GM12891 (cell line): ENCODE results near the gene PRRT4.

Experiments
- DNase-seq: peaks from one replicate; pipeline ENCODE4 v3.0.0; 2011; ENCODE audit warnings: low spot score; ENCODE audit not compliant: insufficient read length
- FAIRE-seq: peaks from 2 replicates; lab custom pipeline; 2011; peaks lifted over from hg19 to GRCh38; lab: Jason Lieb, UNC
- PAX5 ChIP-seq: IDR thresholded peaks from 2 replicates; pipeline ENCODE4 v1.6.1; 2011; ENCODE audit warnings: low read length, moderate library complexity, mild to moderate bottlenecking; ENCODE audit not compliant: insufficient read depth, severe bottlenecking
- POLR2A ChIP-seq: IDR thresholded peaks from 2 replicates; pipeline ENCODE4 v1.6.1; 2011; ENCODE audit warnings: low read depth, low read length, control low read depth
- POLR2AphosphoS5 ChIP-seq: IDR thresholded peaks from 2 replicates; pipeline ENCODE4 v1.6.1; 2011; ENCODE audit warnings: low read depth, low read length, control low read depth
- POU2F2 ChIP-seq: IDR thresholded peaks from 2 replicates; pipeline ENCODE4 v1.6.1; 2011; ENCODE audit warnings: low read depth, mild to moderate bottlenecking, control low read depth, low read length, moderate library complexity
- SPI1 ChIP-seq: IDR thresholded peaks from 2 replicates; pipeline ENCODE4 v1.6.1; 2011; ENCODE audit warnings: low read depth, low read length, control low read depth
- TAF1 ChIP-seq: IDR thresholded peaks from 2 replicates; pipeline ENCODE4 v1.6.1; 2011; ENCODE audit warnings: low read depth, low read length, control low read depth

The PRRT4 gene

DNA sequence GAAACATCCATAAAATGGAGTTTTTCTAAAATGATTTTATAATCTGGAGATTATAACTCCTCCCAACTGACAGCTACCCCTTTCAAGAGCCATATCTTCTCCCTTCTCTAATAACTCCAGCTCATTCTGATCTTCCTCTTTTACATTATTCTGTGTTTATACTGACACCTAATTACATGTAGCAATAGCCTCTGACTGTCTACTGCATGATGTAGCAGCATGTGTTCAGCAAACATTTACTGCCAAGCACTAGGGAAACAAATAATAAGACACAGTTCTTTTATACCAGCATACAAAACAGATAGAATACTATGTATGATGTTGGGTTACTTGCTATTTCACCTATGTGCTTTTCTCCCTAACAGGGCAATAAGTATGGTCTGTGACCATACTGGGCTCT lies 38.5 kb downstream of the PRRT4 start:
- DNase-seq, result no peak
- TF ChIP-seq POU2F2, result no peak
- no peak for TF ChIP-seq POLR2A
- no peak for TF ChIP-seq SPI1
- no peak for TF ChIP-seq TAF1
- no peak for TF ChIP-seq PAX5
- no peak for TF ChIP-seq POLR2AphosphoS5
- FAIRE-seq, result no peak

DNA sequence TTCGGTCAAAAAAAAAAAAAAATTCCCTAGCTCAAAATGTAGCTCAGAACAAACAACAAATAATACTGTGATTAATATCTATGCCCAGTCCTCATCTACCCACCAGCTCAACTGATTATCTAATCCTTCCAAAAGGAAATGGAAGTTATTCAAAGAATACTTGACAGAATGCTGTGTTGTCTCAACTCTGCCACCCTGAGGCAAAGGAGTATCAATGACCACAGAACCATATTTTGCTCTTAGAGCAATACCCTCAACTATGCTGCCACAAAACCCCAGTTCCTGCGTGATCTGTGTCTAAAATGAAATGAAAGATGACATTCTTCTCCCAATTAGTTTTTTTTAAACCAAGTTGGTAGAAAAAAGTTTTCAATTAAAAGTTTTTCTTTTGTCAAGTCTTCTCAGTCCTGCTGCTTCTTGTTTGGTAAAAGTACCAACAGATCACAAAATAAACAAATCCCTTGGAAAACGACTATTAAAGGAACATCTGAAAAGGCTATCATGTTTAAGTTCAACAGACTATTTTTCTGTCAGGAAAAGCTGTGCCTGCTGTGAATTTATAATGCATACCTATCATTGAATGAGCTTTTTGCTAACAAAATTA lies 39.3 kb downstream of the PRRT4 start:
- TF ChIP-seq SPI1 (no peak), POLR2AphosphoS5 (no peak), POU2F2 (no peak)
- FAIRE-seq (peak; percentile 31), DNase-seq (no peak)

DNA sequence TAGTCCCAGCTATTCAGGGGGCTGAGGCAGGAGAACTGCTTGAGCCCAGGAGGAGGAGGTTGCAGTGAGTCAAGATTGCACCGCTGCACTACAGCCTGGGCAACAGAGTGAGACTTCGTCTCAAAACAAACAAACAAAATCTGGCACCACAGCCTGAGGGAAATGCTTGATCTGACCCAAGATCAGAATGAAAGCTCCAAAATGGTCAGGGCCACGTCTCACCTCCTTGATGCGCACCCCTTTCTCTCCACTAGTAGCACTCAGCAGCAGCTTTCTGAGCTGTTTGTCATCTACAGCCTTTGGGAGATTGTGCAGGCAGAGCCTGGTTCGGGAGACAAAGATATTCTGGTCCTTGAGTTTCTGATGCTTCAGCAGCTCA lies 40.5 kb downstream of the PRRT4 start:
- TF ChIP-seq SPI1, result no peak
- TF ChIP-seq POU2F2, result no peak
- no peak for TF ChIP-seq POLR2AphosphoS5
- TF ChIP-seq TAF1, result no peak
- no peak for TF ChIP-seq PAX5
- no peak for TF ChIP-seq POLR2A
- FAIRE-seq (no peak), DNase-seq (no peak)

DNA sequence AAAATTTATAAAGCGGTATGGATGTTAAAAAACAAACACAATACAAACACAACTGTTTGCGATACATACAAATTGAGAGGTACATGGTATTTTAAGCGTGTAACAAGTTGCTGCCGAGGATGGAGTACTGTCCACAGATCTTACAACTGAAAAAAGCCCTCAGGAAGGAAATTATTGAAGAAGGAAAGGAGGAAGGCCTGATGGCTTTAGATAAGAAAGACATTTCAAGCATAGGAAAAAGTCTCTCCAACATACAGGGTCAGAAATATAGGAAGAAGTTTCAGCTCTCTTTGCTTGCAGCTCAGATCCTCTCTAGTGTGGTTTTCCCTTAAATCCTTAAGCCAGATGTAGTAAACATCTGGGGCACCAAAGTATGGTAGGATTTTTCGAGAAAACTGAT lies 42.8 kb downstream of the PRRT4 start:
- no peak for DNase-seq
- no peak for FAIRE-seq
- no peak for TF ChIP-seq POLR2A
- TF ChIP-seq SPI1, result no peak
- no peak for TF ChIP-seq POLR2AphosphoS5
- TF ChIP-seq POU2F2, result no peak
- no peak for TF ChIP-seq PAX5
- no peak for TF ChIP-seq TAF1

DNA sequence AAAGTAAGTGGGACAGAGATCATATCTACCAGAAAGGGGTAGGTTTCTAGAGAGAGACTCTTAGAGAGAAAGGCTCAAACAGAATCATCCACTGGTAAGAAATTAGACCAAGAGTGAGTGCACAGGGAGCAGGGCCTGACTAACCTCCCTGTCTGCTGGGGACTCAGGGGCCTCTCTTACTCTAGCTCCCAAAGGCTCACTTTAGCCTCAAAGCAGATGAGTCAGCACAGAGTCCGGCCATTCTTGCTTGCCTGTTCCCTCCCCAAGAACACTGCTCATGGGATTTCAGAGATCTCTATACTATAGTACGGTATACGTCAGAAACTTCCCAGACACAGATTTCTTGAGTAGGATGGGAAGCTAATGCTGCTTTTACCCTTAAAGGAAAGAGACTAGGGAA lies 50.5 kb downstream of the PRRT4 start:
- FAIRE-seq, result no peak
- no peak for DNase-seq
- TF ChIP-seq TAF1 (no peak), PAX5 (no peak), POLR2AphosphoS5 (no peak), POU2F2 (no peak), SPI1 (no peak), POLR2A (no peak)

DNA sequence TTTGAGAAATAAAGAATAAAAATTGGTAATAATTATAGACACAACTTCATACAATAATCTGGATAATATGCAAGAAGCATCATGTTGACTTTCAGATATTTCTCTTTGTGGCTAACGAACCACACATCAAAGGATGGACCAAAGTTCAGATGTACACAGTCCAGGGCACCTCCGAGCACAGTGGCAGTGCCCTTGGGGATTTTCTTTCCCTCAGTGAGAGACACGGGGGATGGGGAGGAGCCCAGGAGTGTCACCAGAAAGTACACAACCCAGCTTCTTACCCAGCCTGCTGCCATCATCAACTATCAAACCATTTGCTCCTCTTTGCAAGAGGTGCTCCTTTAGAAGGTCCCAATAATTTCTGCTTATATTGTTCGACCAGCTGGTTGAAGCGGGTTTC lies 51.0 kb downstream of the PRRT4 start:
- FAIRE-seq, result no peak
- no peak for DNase-seq
- TF ChIP-seq POU2F2, result no peak
- TF ChIP-seq TAF1, result no peak
- TF ChIP-seq POLR2AphosphoS5, result no peak
- TF ChIP-seq SPI1, result no peak
- no peak for TF ChIP-seq POLR2A
- TF ChIP-seq PAX5, result no peak

DNA sequence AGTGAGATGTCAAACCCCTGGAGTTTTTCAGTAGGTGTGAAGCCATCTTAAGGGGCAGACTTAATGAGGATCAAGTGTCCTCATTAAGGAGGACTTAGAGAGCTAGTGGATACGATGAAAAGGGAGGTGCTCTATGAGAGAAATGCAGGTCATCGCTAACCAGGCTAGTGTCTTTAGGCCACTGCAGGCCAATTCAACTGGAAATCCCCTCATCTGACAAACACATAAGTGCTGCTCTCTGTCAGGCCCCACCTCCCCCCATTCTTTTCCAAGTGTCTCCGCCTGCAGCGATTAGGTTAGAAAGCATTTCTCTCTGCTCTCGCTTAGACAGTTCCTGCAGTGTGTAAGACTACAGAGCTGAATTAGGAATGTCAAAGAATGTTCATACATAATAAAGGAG lies 51.5 kb downstream of the PRRT4 start:
- no peak for TF ChIP-seq POU2F2
- TF ChIP-seq PAX5, result no peak
- no peak for TF ChIP-seq POLR2AphosphoS5
- TF ChIP-seq SPI1, result no peak
- no peak for TF ChIP-seq POLR2A
- no peak for TF ChIP-seq TAF1
- DNase-seq (no peak), FAIRE-seq (no peak)

DNA sequence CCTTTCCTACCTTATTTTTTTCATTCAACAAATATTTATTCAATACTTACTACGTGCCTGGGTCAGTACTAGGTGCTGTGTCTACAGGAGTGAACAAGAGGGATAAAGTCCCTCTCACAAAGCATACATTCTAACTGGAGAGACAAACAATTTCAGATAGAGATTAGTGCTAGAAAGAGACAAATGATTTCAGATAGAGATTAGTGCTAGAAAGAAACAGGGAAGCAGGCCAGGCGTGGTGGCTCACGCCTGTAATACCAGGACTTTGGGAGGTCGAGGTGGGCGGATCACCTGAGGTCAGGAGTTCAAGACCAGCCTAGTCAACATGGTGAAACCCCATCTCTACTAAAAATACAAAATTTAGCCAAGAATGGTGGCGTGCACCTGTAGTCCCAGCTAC lies 52.4 kb downstream of the PRRT4 start:
- DNase-seq (no peak), FAIRE-seq (no peak)
- no peak for TF ChIP-seq PAX5
- TF ChIP-seq POU2F2, result no peak
- TF ChIP-seq POLR2A, result no peak
- TF ChIP-seq SPI1, result no peak
- TF ChIP-seq TAF1, result no peak
- no peak for TF ChIP-seq POLR2AphosphoS5

DNA sequence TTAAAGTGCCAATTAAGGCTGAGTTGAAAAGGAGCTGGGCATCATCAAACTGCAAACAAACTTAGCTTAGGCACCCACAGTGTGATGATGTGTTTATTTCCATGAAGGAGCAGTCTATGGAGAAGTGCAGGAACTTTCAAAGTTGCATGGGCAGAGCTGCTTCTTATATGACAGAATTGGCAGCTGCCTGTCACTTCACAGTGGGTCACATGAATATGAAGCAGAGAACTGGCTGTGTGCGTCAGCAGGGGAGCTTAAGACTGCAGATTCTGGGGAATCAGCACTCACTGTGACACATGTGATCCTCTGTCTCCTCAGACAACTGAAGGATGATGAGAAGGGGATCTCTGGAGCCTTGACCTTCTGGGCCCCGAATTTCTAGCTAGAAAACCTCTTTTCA lies 54.4 kb downstream of the PRRT4 start:
- FAIRE-seq, result no peak
- DNase-seq, result no peak
- no peak for TF ChIP-seq TAF1
- TF ChIP-seq SPI1, result no peak
- no peak for TF ChIP-seq POU2F2
- TF ChIP-seq POLR2AphosphoS5, result no peak
- TF ChIP-seq POLR2A, result no peak
- no peak for TF ChIP-seq PAX5

DNA sequence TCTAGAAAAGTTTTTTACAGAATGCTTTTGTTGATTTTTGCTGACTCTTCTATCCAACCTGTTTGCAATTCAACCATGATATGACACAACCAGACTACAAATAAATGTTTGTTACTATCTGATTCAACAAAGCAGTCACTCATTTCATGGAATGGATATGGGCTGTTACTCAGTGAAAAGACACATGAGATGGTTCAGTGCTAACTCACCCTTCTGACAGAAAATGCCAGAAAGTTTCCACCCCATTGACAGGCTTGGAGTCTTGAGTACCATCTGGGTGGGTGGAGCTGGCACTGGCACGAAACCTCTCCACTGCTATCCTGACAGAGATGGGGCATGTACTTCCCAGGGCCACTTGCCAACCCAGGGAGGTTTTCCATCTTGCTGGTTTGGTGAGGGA lies 57.3 kb downstream of the PRRT4 start:
- no peak for TF ChIP-seq POU2F2
- no peak for TF ChIP-seq PAX5
- no peak for TF ChIP-seq SPI1
- TF ChIP-seq POLR2AphosphoS5, result no peak
- no peak for TF ChIP-seq POLR2A
- TF ChIP-seq TAF1, result no peak
- DNase-seq (no peak), FAIRE-seq (no peak)
